ENCODE results near the gene MYADML2. TPM values are rescaled to one million over a fixed set of nuclear protein-coding genes. Genes with fewer than 3 reads are reported as not detected.

The MYADML2 gene
- total RNA-seq, result not detected

GRCh38 chr17:81947189-81947588 lies at the start of gene MYADML2:
Gene MYADML2 (minus strand): TSS chr17:81947233. CDS start chr17:81941741, 5,492 bp downstream.

GRCh38 chr17:81977211-81977808 lies 30.3 kb upstream of the MYADML2 start, which contains the start of gene ASPSCR1:
Gene ASPSCR1 (plus strand): TSS chr17:81977629. CDS start chr17:81977647, 18 bp downstream.

GRCh38 chr17:81961087-81961511 lies 14.1 kb upstream of the MYADML2 start, which contains the start of gene NOTUM:
Gene NOTUM (minus strand): TSS chr17:81961187. CDS start chr17:81960909, 278 bp downstream.

GRCh38 chr17:81927653-81928543 lies 19.1 kb downstream of the MYADML2 start, which contains the start of gene MAFG:
Gene MAFG (minus strand): TSS chr17:81927735. CDS start chr17:81923185, 4,550 bp downstream.

GRCh38 chr17:81917565-81918332 lies 29.3 kb downstream of the MYADML2 start, which contains the start of gene SIRT7:
Gene SIRT7 (minus strand): TSS chr17:81918176. CDS start chr17:81918131, 45 bp downstream.

GRCh38 chr17:81911277-81911961 lies 35.6 kb downstream of the MYADML2 start, which contains the start of gene PCYT2:
Gene PCYT2 (minus strand): TSS chr17:81911399. CDS start chr17:81911355, 44 bp downstream.

GRCh38 chr17:81902023-81902652 lies 44.9 kb downstream of the MYADML2 start, which contains the start of gene NPB:
Gene NPB (plus strand): TSS chr17:81902238. CDS start chr17:81902278, 40 bp downstream.

Other genes with a start within 250 kb of the MYADML2 start
- gene MRPL12, start 243.9 kb downstream of the MYADML2 start, total RNA-seq, result 10 to 100 TPM; 18.6 to 30.6 TPM
- 10 to 100 TPM; 12.7 to 27.6 TPM for gene SLC25A10, start 234.9 kb downstream of the MYADML2 start, total RNA-seq
- gene GCGR, start 143.1 kb downstream of the MYADML2 start, total RNA-seq, result not detected
- gene MCRIP1, start 113.9 kb downstream of the MYADML2 start, total RNA-seq, result 10 to 100 TPM; 84.9 to 98.4 TPM
- gene PPP1R27, start 112.2 kb downstream of the MYADML2 start, total RNA-seq, result not detected
- 100 to 1,000 TPM; 383 to 481 TPM for gene P4HB, start 86.7 kb downstream of the MYADML2 start, total RNA-seq
- gene ARHGDIA, start 75.9 kb downstream of the MYADML2 start, total RNA-seq, result 100 to 1,000 TPM; 192 to 263 TPM
- gene ALYREF, start 55.6 kb downstream of the MYADML2 start, total RNA-seq, result 100 to 1,000 TPM in 1 of 2 donors, 10 to 100 TPM in 1; 71.6 to 187 TPM
- gene ANAPC11, start 55.5 kb downstream of the MYADML2 start, total RNA-seq, result 100 to 1,000 TPM; 113 to 141 TPM
- 1 to 10 TPM in 1 of 2 donors, not detected in 1; 1.0 TPM for gene NPB, start 45.0 kb downstream of the MYADML2 start, total RNA-seq
- 10 to 100 TPM; 71.6 to 82.9 TPM for gene PCYT2, start 35.8 kb downstream of the MYADML2 start, total RNA-seq
- 10 to 100 TPM; 14.1 to 15.3 TPM for gene SIRT7, start 29.1 kb downstream of the MYADML2 start, total RNA-seq
- gene MAFG, start 19.5 kb downstream of the MYADML2 start, total RNA-seq, result 10 to 100 TPM; 23.1 to 33.0 TPM
- gene PYCR1, start 9.9 kb downstream of the MYADML2 start, total RNA-seq, result 10 to 100 TPM in 1 of 2 donors, 1 to 10 TPM in 1; 8.3 to 14.3 TPM
- gene NOTUM, start 14.0 kb upstream of the MYADML2 start, total RNA-seq, result not detected
- gene ASPSCR1, start 30.4 kb upstream of the MYADML2 start, total RNA-seq, result 10 to 100 TPM; 23.6 to 33.7 TPM
- 10 to 100 TPM; 24.8 to 72.9 TPM for gene CENPX, start 75.6 kb upstream of the MYADML2 start, total RNA-seq
- 10 to 100 TPM; 14.8 to 30.0 TPM for gene LRRC45, start 76.1 kb upstream of the MYADML2 start, total RNA-seq
- gene RAC3, start 84.4 kb upstream of the MYADML2 start, total RNA-seq, result 10 to 100 TPM; 10.3 to 13.7 TPM
- gene DCXR, start 90.5 kb upstream of the MYADML2 start, total RNA-seq, result 10 to 100 TPM; 50.9 to 62.6 TPM
- 10 to 100 TPM; 20.3 to 26.3 TPM for gene RFNG, start 104.6 kb upstream of the MYADML2 start, total RNA-seq
- 100 to 1,000 TPM; 100 to 150 TPM for gene GPS1, start 104.7 kb upstream of the MYADML2 start, total RNA-seq
- gene DUS1L, start 118.6 kb upstream of the MYADML2 start, total RNA-seq, result 10 to 100 TPM; 64.0 to 81.3 TPM
- gene FASN, start 151.0 kb upstream of the MYADML2 start, total RNA-seq, result 100 to 1,000 TPM; 134 to 239 TPM

All from melanocyte of skin (primary cell).